Calu3 (cell line): Measurements from ENCODE around the gene PIH1D2. TPM values are rescaled to one million over a fixed set of nuclear protein-coding genes. Genes with fewer than 3 reads are reported as not detected.
"Not testable (repeated sequence)": the region's sequence is repeated elsewhere in the genome, so short reads cannot be mapped to it uniquely, and the experiment has no call there.

Experiments
- BruUV-seq: library from RNA; stranded (reverse); fragments of 400-500 nt; replicated peaks from 2 replicates; lab custom pipeline; 2021; lab: Mats Ljungman, UMichigan
- CTCF ChIA-PET: fragments of 300-600 bp; sonication (Branson Sonifier 250); formaldehyde crosslinking; loops from one replicate; lab custom pipeline; 2022; ENCODE audit warnings: antibody characterized with exemption; lab: Charles Lee
- DNase-seq: peaks from one replicate; pipeline ENCODE4 v3.0.0; 2022
- H3K27ac Mint-ChIP-seq: one replicate; pipeline ENCODE4 v1.8.0; 2022; ENCODE audit warnings: mixed read lengths; ENCODE audit not compliant: unreplicated experiment
- H3K27me3 Mint-ChIP-seq: one replicate; pipeline ENCODE4 v1.8.0; 2022; ENCODE audit warnings: mixed read lengths; ENCODE audit not compliant: unreplicated experiment
- H3K36me3 Mint-ChIP-seq: one replicate; pipeline ENCODE4 v1.8.0; 2022; ENCODE audit warnings: mild to moderate bottlenecking, moderate library complexity, mixed read lengths; ENCODE audit not compliant: insufficient read depth, unreplicated experiment
- H3K4me1 Mint-ChIP-seq: one replicate; pipeline ENCODE4 v1.8.0; 2022; ENCODE audit warnings: mild to moderate bottlenecking, low read depth, mixed read lengths; ENCODE audit not compliant: unreplicated experiment
- H3K4me3 Mint-ChIP-seq: one replicate; pipeline ENCODE4 v1.8.0; 2022; ENCODE audit warnings: mild to moderate bottlenecking, low read depth, moderate library complexity, mixed read lengths; ENCODE audit not compliant: unreplicated experiment
- H3K9me3 Mint-ChIP-seq: one replicate; pipeline ENCODE4 v1.8.0; 2022; ENCODE audit warnings: low read depth, mixed read lengths; ENCODE audit not compliant: unreplicated experiment
- intact Hi-C: fragments of 100-400 bp; cut with micrococcal nuclease; formaldehyde crosslinking; loops from one replicate; pipeline ENCODE4 v1.10.0; 2022; ENCODE audit not compliant: unreplicated experiment
- total RNA-seq: library from RNA; stranded (reverse); gene quantifications from 2 replicates; pipeline ENCODE4 v1.2.3, GENCODE V29; 2022
- TF ChIP-seq, protein P1 (sequence below): fragments of 200-600 bp; IDR thresholded peaks from one replicate; pipeline ENCODE4 v1.8.0; 2022; ENCODE audit warnings: antibody characterized with exemption; ENCODE audit not compliant: unreplicated experiment

The PIH1D2 gene
- total RNA-seq, 1 experiment from 2014 or later, result 1.6 TPM

DNA sequence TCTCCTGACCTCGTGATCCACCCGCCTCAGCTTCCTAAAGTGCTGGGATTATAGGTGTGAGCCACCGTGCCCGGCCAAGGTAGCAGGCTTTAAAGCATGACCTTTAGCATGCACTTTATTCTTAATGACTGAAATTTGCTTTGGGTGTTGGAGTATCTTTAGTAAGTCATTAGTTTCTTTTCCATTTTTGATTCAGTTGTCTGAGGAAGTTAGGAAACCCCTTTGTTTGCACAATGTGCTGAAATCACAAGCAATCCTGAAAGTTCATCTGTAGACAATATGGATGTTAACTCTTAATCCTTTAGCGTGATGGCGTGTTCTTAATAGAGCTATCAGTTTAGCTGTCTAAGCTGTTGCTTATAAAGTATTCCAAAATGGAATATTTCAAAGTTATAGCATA lies 29.6 kb upstream of the PIH1D2 start:
- Mint-ChIP-seq H3K36me3 (no peaks in the 10 kb centered on the region), H3K27me3 (no peaks in the 10 kb centered on the region), H3K27ac (no peak overlapping the region), H3K9me3 (no peaks in the 10 kb centered on the region), H3K4me1 (no peaks in the 10 kb centered on the region), H3K4me3 (no peak overlapping the region)
- CTCF ChIA-PET, result interaction anchor here (0.6 kb wide), 1 partner anchor 105 kb away, joined by 3 read pairs; no protein-coding TSS in a partner anchor
- TF ChIP-seq, protein P1, sequence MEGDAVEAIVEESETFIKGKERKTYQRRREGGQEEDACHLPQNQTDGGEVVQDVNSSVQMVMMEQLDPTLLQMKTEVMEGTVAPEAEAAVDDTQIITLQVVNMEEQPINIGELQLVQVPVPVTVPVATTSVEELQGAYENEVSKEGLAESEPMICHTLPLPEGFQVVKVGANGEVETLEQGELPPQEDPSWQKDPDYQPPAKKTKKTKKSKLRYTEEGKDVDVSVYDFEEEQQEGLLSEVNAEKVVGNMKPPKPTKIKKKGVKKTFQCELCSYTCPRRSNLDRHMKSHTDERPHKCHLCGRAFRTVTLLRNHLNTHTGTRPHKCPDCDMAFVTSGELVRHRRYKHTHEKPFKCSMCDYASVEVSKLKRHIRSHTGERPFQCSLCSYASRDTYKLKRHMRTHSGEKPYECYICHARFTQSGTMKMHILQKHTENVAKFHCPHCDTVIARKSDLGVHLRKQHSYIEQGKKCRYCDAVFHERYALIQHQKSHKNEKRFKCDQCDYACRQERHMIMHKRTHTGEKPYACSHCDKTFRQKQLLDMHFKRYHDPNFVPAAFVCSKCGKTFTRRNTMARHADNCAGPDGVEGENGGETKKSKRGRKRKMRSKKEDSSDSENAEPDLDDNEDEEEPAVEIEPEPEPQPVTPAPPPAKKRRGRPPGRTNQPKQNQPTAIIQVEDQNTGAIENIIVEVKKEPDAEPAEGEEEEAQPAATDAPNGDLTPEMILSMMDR, result no peak
- intact Hi-C loops, result no loop called here
- no TSS peak for BruUV-seq
- DNase-seq, result no peak

DNA sequence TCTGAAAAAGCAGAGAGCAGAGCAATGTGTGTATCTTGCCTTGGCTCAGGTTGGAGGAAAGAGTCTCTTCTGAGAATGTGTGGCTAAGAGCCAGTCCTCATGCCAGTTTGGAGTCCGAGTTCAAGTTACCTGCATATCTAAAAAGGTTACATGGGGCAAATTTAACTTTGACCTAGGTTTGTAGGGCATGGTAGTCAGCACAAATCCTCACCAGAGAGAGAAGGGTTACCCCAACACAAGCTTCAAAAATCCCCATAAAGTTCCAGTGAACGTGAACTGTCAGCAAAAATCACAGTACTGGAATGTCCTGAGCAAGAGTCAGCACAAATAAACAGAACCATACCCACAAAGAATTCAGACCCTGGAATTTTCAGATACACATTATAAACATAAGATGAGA lies 26.6 kb upstream of the PIH1D2 start:
- TF ChIP-seq, protein P1, result no peak
- Mint-ChIP-seq H3K27me3 (no peaks in the 10 kb centered on the region), H3K9me3 (no peaks in the 10 kb centered on the region), H3K27ac (no peak overlapping the region), H3K4me1 (no peaks in the 10 kb centered on the region), H3K36me3 (no peaks in the 10 kb centered on the region), H3K4me3 (no peak overlapping the region)
- intact Hi-C loops, result no loop called here
- CTCF ChIA-PET, result interaction anchor here (0.7 kb wide), 1 partner anchor 243 kb away, joined by 3 read pairs; no protein-coding TSS in a partner anchor
- no peak for DNase-seq
- no TSS peak for BruUV-seq

DNA sequence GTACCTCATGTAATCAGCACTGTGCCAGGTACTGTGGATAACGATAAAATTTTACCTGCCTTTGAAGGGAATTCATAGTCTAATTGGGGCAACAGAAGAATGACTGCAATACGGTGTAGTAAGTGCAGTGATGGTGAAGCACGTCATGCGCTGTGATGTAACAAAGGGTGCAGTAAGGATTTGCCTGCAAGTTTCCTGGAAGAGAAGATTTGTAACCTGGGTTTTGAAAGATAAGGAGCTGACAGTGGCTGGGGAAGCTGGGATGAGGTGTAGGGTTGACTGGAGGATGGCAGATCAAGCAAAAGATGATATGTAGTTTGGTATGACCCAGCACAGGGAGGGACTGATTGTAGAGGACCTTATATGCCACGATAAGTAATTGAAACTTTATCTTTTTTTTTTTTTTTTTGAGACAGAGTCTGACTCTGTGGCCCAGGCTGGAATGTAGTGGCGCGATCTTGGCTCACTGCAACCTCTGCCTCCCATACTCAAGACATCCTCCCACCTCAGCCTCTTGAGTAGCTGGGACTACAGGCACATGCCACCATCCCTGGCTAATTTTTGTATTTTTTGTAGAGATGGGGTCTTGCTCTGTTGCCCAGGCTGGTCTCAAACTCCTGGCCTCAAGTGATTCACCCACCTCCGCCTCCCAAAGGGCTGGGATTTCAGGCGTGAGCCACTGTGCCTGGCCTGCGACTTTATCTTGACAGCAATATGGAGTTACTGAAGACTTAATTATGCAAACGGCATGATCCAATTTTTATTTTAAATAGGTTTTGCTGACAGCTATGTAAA lies 24.1 kb upstream of the PIH1D2 start:
- no TSS peak for BruUV-seq
- CTCF ChIA-PET, result no interaction called here

DNA sequence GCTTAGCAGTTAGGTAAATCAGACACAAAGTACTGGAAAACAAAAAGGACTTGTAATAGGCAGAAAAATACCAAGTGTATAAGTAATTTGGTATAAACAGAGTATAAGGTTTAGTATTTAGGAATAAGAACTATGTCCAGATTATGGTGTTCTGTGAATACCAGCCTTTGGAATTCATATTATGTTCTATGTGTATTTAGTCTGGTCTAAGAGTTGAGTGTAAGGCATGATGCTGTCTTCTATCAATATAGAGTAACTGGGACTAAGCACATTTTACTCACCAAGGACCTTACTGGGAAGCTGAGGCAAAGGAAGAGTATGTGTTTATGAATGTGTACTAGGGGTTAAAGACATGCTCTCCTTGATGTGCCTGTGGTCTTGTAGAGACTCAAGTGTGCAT lies 22.4 kb upstream of the PIH1D2 start:
- Mint-ChIP-seq H3K9me3 (no peaks in the 10 kb centered on the region), H3K4me1 (no peaks in the 10 kb centered on the region), H3K27me3 (no peaks in the 10 kb centered on the region), H3K27ac (no peak overlapping the region), H3K4me3 (no peak overlapping the region), H3K36me3 (peaks cover 22% of the 10 kb centered on the region)
- TF ChIP-seq, protein P1, result no peak
- intact Hi-C loops, result no loop called here
- DNase-seq, result no peak
- BruUV-seq, result no TSS peak
- CTCF ChIA-PET, result interaction anchor here (0.6 to 0.7 kb wide), 2 partner anchors 72 to 407 kb away, joined by 3 to 5 read pairs; no protein-coding TSS in a partner anchor

More for the DNA sequence above, 24.1 kb upstream of the PIH1D2 start:
- DNase-seq, result no peak
- Mint-ChIP-seq H3K4me3 (no peak overlapping the region), H3K27ac (no peak overlapping the region), H3K27me3 (no peaks in the 10 kb centered on the region), H3K9me3 (no peaks in the 10 kb centered on the region), H3K4me1 (no peaks in the 10 kb centered on the region), H3K36me3 (peaks cover 8% of the 10 kb centered on the region)
- TF ChIP-seq, protein P1, result no peak
- intact Hi-C loops, result no loop called here

DNA sequence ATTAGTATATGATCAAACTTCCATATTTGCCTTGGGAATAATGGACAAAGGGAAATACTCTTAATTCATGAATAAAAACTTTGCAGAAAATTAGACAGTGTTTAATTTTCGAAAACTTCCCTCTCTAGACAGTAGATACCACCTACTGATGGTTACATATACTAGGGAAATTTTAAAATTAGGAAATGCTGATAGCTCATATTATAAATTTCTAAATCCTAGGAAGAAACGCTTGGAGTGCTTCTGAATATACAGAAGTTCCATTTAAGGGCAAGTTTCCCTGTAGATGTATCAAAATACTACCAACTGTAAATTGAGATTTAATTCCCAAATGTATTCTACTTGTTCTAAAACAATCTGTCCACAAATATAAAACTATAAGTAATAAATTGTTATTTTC lies 21.5 kb upstream of the PIH1D2 start:
- H3K9me3 Mint-ChIP-seq, H3K27ac Mint-ChIP-seq, intact Hi-C loops, H3K4me3 Mint-ChIP-seq, H3K4me1 Mint-ChIP-seq, H3K27me3 Mint-ChIP-seq, BruUV-seq, DNase-seq: not testable (repeated sequence)
- CTCF ChIA-PET, result interaction anchor here (0.7 kb wide), 1 partner anchor 593 kb away, joined by 4 read pairs; no protein-coding TSS in a partner anchor
- peaks cover 24% of the 10 kb centered on the region for H3K36me3 Mint-ChIP-seq
